Measurements from ENCODE around the gene PHLDA3.
"Not testable (repeated sequence)": the region's sequence is repeated elsewhere in the genome, so short reads cannot be mapped to it uniquely, and the experiment has no call there.

PHLDA3 gene

DNA sequence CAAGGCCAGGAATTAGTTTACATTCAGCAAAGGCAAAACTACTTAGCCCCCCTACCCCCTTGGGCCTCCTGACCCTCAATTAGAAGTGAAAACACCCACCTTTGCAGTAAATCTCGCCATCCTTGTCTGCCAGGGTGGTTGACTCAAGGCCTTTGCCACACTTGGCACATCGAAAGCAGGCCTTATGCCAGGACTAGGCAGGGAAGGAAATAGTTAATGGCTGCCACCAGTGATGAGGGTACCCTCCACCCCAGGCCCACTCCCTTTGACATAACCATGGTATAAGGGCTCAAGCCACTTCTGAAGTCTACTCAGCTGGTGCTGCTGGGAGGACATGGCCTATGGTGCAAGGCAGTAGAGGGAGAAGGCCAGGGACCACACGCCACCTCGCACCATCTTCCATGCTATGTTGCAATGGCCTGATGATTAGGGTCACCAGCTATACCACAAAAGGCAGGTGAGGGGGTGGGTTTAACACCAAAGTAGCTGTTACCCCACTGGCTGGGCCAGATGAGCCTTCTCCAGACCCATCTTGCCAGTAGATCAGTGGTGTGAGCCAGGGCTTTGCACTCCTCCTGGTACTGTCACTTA, 16.3 kb upstream of the PHLDA3 start:
- no peak for DNase-seq (ENCODE audit: low read depth)

DNA sequence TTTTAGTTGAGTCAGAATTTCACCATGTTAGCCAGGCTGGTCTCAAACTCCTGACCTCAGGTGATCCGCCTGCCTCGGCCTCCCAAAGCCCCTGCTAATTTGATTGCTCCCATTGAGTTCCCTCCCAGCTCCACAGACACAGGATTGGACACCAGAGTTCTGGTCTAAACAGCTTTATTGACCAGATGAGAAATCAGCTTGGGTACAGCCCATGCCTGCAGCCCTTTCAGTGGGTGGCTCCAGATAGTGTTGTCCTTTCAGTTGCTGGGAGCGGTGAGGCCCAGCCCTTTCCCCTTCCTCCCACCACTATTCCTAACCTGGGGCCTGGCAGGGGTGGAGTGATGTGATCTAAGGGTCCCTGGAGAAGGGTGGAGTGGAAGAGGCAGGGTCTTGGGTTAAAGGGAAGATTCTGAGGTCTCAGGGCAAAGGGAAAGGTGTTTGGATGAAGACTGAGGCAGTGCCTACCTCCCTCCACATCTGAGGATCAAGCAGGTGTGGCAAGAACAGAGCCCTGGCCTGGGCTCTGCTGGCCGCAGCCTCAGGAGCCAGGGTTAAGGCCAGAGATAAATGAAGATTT, 14.5 kb upstream of the PHLDA3 start:
- no peak for DNase-seq (ENCODE audit: low read depth)

DNA sequence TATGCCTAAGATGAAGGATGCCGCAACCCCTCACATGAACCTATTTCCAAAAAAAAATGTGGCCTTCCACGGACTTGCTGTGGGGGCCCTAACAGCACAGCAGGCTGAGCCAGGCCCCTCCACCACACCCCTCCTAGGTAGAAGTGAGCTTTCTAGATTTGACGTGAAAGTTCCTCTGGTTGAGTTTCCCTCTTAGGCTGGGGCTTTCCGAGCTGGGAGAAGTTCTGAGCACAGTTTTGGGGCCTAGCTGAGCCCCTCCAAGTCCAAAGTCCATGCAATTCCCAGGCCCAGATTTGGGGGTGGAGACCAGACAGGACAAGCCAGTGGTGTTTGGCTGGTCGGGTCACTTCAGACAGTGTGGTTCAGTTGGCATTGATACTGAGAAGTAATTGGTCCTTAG, 13.8 kb upstream of the PHLDA3 start:
- no peak for DNase-seq (ENCODE audit: low read depth)

DNA sequence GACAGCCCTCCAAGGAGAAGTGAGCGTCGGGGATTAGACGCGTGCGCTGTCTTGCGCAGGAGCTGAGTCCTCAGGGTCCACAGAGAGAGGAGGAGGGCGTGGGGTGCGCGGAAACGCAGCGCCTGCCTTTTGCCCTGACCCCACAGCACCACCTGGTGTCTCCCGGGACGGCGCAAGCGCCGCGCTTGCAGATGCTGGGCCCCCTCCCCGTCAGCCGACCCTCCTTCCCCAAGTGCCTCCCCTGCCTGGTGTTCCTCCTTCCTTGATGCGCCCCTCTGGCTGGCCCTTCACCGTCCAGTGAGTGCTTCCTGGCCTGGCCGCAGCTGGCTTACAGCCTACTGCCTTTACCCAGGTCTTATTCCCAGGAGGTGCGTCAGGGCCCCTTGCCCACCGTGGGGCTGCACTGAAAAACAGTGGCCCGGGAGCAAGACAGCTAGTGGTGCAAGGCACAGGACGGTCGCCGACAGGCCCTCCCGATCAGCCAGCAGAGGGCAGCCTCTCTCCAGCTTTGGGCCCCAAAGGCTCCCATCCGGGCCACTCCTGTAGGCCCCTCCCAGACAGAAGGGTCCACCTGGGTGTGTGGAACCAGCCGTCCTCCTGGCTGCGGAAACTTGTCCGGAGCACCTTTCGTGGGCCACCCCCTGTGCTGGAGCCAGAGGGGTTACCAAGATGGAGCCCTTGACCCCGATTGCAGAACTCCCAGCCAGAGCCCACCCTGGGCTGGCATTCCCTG, 12.9 kb upstream of the PHLDA3 start:
- DNase-seq (ENCODE audit: low read depth), result peak; percentile 69

DNA sequence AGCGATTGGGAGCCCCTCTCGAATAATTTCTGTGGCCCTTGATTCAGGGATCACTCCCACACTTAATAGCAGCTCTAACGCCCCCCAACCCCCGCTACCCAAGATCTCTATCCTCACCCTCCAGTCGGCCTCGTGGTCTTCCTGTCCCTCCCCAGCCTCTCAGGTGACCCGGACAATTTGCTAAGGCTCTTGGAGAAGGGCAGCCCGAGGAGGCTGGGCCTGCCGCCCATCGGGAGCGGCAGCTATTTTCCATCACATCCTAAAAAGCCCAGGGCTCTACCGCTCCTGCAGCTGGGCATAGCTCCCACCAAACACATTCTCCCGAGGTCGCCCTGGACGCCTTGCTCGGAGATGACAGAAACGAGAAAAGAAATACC, 12.0 kb upstream of the PHLDA3 start:
- DNase-seq (ENCODE audit: low read depth), result no peak

DNA sequence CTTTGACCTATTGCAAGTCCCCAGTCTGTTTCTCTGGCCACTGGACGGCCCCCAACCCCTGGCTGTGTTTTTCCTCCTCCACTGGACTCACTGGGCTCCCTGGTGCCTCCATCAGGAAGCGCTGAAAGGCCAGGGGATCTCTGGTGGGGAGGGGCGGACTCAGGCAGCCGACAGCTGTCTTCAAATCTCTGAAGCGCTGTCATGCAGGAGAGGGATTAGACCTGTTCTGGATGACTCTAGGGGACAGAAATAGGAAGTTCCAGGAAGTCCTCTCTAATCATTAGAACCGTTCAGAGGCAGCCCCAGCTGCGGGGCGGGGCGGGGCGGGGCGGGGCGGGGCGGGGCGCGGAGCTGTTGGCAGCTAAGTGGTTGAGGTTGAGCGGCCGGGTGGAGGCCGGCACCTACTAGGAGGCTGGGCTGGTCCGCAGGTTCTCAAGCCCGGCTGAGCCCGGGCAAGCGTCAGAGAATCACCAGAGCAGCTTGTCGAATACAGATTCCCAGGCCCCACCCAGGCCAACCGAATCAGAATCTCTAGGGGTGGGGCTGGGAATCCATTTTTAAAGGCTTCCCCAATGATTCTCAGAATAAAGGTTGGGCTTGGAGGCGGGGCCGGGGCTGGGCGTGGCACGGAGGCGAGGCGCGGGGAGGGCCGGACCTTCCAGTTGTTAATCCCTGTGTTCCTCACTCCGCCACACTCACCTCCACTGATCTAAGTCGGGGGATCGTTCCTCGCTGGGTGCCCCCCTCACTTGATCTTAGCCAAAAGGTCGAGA, 11.4 kb upstream of the PHLDA3 start:
- peak; percentile 38 for DNase-seq (ENCODE audit: low read depth)

DNA sequence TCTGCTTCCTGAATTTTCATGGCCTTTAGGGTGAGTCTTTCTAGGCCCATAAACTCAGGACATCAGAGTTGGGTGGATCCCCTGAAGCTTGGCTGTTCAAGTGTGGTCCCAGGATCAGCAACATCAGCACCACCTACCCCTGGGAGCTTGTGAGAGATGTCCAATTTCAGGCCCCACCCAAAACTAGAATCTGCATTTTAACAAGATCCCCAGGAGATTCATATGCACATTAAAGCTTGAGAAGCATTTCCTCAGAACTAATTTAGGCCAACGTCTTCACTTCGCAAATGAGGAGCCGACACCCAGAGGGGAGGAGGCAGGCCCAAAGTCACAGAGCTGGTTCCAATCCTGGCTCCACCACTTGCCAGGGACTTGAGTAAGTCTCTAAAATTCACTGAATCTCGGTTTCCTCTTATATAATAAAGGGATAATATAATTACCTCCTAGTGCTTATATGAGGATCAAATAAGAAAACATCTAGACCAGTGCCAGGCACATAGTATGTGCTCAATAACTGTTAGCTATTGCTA, 10.3 kb upstream of the PHLDA3 start:
- DNase-seq (ENCODE audit: low read depth), result no peak

DNA sequence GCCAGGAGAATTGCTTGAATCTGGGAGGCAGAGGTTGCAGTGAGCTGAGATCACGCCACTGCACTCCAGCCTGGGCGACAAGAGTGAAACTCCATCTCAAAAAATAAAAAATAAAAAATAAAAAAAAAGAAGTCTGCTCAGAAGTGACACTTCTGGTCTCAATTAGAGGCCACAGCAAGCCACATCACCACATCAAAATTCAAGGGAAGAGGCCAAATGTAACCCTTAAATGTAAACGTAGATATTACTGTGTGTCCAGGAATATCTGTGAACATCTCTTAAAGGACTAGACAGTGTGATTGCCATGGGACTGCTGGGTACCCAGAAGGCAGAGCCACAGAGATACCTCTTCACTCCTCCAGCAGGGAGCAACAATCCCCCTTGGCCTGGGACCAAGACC, 9.7 kb upstream of the PHLDA3 start:
- not testable (repeated sequence) for DNase-seq (ENCODE audit: low read depth)

DNA sequence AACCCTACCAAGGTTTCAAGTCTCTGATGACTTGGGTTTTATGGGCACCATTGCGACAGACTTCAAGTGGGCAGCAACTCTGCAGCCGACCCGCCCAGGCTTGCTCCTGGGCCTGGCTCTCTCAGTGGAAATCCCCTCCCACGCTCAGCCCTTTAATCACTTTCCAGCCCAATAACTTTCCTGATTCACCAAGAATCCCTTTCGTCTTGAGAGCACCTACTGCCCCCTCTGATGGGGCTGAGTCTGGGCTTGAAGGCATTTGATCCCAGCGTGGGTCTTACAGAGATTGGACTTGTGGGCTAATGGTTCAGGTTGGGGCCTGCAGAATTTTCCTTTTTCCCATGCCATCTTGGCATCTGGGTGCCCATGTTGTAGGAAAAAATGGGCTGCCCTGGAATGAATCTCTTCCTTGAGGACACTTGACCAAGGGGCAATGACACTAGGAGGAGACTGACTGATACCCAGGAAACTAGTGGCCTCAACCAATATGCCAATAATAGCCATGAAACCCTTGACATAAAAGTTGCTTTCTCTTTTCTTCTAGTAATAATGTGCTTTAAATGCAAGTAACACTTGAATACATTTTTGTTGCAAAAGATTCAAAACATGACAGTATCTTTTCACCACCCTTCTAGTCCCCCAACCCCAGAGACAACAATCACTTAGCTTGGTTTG, 7.8 kb upstream of the PHLDA3 start:
- DNase-seq (ENCODE audit: low read depth), result no peak

DNA sequence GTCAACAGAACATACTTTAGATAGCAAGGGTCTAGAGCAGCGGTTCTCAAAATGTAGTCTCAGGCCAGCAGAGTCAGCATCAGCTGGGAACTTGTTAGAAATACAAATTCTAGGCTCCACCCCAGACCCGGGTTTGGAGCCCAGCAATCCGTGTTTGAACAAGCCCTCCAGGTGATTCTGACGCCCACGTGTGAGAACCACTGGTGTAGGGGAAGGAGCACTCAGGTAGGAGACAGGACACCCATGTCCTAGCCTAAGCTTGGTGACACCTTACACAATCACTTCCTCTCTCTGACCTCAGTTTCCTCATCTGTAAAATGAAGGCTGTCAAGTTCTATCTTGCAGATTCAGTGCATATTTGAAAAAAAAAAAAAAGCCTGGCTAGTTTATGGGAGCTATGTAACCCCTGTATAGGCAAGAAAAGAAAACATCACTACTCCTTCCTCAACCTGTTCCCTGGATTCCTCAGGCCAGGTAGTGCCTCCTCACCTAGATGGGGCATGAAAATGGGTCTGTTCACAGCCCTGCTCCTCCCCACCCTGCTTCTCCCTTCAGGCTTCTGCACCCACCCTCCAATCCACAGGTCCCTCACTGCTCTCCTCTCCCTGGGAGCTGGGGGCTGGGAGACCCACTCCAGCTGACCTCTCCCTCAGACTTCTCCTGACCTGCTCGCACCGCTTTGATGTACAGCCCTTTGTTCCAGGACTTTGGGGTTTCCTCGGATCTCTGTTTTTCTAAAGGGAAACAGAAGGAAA, 7.1 kb upstream of the PHLDA3 start:
- DNase-seq (ENCODE audit: low read depth), result no peak

DNA sequence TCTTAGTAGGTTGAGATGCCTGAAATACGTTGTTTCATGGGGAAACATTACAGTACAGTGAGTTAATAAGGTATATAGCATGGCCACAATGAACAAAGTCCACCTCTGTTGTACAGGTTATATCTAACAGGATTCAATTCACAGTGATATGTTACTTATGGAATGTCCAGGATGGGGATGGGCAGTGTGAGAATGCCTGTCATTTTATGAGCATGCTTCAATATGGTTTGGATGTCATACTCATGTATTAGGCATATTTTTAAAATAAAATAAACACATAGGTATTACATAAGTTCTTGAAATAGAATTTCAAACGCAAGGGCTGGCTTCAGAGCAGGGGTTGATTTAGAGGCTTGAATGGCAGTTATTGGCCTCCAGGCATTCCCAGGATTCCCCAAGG, 6.1 kb upstream of the PHLDA3 start:
- DNase-seq (ENCODE audit: low read depth), result no peak

DNA sequence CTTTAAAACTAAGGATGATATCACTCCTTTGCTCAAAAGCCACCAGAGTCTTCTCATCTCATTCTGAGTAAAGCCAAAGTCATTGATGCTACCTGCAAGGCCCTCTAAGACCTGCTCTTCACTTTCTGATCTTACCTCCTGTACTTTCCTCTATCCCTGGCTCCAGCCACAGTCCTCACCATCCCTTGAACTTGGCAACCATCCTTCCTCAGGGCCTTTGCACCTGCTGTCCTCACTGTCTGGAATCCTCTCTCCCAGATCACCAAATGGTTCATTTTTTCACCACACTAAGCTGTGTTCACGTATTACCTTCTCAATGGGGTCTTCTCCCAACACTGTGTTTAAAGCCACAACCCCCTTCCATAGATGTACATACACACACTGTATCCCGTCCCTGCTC, 4.3 kb upstream of the PHLDA3 start:
- no peak for DNase-seq (ENCODE audit: low read depth)

DNA sequence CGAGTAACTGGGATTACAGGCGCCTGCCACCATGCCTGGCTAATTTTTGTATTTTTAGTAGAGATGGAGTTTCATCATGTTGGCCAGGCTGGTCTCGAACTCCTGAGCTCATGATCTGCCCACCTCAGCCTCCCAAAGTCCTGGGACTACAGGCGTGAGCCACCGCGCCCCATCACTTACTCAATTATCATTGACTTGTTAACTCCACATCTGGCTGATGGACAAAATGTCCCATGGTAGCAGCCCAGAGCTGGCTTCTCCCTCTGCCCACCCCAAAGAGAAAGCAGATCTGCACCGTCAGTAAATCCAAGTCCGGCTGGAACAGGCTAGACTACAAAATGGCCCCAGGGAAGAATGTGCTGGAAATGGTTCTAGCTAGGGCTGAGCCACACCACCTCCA, 3.3 kb upstream of the PHLDA3 start:
- DNase-seq (ENCODE audit: low read depth), result not testable (repeated sequence)

DNA sequence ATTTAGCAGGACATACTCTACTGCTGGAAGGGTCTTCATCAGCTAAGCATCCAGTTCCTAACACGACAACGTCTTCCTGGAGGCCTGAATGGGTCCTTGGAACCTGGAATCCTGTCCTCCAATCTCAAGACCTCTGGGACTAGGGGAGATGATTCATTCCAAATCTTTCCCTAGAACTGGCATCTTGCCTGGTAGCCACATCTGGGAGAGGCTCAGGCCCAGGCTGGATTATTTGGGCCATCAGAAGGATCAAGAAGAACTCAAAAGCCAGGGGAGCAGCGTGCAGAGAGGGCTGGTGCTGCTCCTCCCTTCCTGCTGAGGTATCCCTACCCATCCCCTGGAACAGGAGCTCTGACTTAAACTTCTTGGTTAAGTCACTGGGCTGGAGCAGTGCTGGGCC, 2.8 kb upstream of the PHLDA3 start:
- DNase-seq (ENCODE audit: low read depth), result no peak

DNA sequence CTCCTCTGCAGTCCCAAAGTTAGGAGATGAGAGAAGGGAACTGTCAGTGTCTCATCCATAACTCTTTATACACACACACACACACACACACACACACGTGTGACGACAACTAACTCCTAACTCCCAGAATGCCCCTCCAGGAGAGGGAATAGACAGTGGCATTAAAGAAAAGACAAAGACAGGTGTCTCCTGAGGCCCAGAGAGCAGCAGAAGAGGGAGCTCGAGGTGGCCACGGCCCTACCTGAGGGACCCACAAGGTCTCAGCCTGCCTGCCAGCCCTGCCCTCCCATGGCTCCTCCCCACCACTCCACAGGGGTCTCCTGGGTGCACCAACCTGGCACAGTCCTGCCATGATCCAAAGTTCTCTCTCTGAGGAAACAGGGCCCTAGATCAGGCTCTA, 1.6 kb upstream of the PHLDA3 start:
- no peak for DNase-seq (ENCODE audit: low read depth)

DNA sequence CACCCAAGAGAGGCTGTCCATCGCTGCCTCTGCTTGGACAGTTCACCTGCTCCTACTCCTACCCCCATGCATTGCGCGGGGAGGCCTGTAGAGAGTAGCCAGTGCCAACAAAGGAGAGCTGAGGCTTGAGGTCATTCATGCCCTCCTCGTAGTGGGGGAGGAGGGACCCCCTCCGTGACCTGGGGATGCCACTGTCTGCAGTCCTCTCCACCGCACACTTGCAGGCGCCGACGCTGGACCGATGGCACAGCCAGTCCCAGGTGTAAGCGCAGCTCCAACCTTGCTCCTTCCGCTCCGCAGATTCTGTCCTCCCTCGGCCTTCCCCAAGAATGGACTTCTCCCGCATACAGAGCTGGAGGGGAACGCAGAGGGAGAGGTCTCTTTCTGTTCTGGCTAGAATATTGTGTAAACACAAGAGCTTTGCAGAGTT, 672 bp upstream of the PHLDA3 start:
- no peak for DNase-seq (ENCODE audit: low read depth)

DNA sequence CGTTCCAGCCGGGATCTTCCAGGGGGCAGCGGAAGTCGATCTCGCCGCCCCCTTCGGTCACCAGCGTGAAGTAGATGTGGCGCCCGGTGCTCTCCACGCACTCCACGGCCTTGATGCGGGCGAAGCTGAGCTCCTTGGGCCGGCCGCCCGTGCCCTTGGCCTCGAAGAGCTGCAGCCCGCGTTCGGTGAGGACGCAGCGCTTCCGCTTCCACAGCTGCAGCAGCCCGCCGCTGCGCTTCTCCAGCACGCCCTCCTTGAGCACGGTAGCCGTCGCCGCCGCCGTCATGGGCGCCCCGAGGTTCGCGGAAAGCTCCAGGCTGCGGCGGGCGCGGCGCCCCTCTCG, 516 bp downstream of the PHLDA3 start:
- no peak for DNase-seq (ENCODE audit: low read depth)

DNA sequence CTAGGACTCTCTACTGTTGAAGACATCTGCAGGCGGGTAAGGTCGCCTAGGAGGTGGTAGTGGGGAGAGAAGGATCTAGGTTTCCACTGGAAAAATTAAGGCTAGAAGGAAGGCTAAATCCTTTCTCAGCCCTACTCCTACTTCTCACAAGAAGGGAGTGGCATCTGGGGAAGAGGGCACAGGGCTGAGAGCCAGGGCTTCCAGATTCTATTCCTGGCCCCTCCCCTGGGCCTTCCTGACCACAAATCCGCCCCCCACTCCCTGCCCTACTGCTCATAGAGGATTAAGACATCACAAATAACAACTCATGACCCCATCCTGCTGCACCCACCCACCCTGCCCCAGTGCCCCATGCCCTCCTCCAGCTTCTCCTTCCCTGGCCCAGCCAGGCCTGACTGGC, 2.5 kb downstream of the PHLDA3 start:
- no peak for DNase-seq (ENCODE audit: low read depth)

DNA sequence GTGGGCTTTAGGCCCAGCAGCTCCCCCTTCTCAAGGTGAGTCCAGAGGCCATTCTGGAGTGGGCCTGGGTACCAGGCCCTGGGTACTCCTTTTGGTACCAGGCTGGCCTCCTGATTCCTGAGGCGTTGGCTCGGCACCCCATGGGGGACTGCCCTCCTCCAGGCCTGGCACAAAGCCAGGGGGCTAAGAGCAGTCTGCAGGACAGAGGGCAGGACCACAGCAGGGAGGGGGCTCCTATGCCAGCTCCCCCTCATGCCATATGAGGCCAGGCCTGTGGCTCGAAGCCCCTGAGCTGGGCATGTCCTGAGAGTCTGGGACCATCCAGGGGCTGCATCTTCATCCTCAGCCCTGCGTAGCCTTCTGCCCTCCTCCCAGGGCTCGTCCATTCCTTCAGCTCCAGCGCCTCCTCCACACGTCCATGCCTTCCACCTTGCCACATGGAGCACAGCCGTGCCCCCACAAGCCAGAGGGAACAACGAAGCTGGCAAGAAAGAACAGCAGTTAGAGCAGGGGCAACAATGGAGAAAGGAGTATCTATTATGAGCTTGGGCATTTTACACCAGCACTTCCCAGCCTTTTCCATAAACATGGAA, 3.2 kb downstream of the PHLDA3 start:
- no peak for DNase-seq (ENCODE audit: low read depth)

DNA sequence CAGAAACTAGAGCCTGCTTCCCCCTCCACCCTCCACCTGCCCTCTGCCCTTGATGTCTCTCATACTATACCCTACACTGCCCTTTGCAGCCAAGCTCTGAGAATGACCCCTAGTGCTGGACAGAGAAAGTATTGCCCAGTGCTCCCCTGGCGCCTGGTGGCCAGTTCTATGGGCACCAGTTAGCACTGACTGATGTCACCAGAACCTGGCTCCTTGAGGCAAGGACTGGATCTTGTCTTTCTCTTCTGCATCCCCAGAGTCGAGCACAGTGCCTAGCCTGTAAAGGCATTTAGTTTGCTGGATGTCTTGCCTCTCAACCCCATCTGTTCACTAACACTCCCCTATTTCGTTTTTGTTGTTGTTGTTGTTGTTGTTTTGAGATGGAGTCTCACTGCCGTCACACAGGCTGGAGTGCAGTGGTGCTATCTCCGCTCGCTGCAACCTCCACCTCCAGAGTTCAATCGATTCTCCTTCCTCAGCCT, 5.9 kb downstream of the PHLDA3 start:
- no peak for DNase-seq (ENCODE audit: low read depth)

Measured in activated T-helper 9 cell treated with anti-CD3 and anti-CD28 coated beads, Interleukin-2, amount 50 U/mL, for 16 hours (primary cell).